Naive thymus-derived CD4-positive, alpha-beta T cell (primary cell): Measurements from ENCODE around the gene NAALAD2. TPM values are rescaled to one million over a fixed set of nuclear protein-coding genes. Genes with fewer than 3 reads are reported as not detected.
"Not testable (repeated sequence)": the region's sequence is repeated elsewhere in the genome, so short reads cannot be mapped to it uniquely, and the experiment has no call there.

Experiments used
- ATAC-seq: fragments of 150-1000 bp; cut with Tn5 transposase; 2 replicates; pipeline ENCODE4 v1.10.0; 2021; ENCODE audit warnings: mild to moderate bottlenecking, moderate library complexity
- CTCF ChIA-PET: fragments of 350-600 bp; sonication (Branson Sonifier 250); formaldehyde crosslinking; loops from one replicate; lab custom pipeline; 2021; ENCODE audit warnings: antibody characterized with exemption; lab: Charles Lee
- POLR2A ChIA-PET: fragments of 350-600 bp; sonication (Branson Sonifier 250); formaldehyde crosslinking; loops from one replicate; lab custom pipeline; 2021; ENCODE audit warnings: antibody characterized with exemption, inconsistent platforms; lab: Charles Lee
- DNase-seq, 9 donors: peaks; one replicate each; pipeline versions ENCODE4 v3.0.0 to v3.0.0-alpha.2; 2020 to 2022; ENCODE audit warnings: mixed read lengths in 1 of 9
- H3K27ac ChIP-seq: one replicate; pipeline ENCODE4 v1.7.0; 2013; ENCODE audit warnings: mild to moderate bottlenecking, low read depth, low read length, moderate library complexity
- H3K27me3 ChIP-seq, 2 donors: one replicate each; pipeline ENCODE4 v1.7.0; 2013; ENCODE audit warnings: low read length in 2 of 2, mild to moderate bottlenecking in 2 of 2, moderate library complexity in 2 of 2; ENCODE audit not compliant: control insufficient read depth in 2 of 2, insufficient read depth in 2 of 2
- H3K36me3 ChIP-seq, 3 experiments: 1 replicate in 2 of 3; 2 replicates in 1 of 3; pipeline ENCODE4 v1.7.0; 2013; ENCODE audit warnings: low read length in 3 of 3, mild to moderate bottlenecking in 3 of 3, moderate library complexity in 1 of 3; ENCODE audit not compliant: insufficient read depth in 3 of 3, control insufficient read depth in 2 of 3
- H3K4me1 ChIP-seq, 2 donors: one replicate each; pipeline ENCODE4 v1.7.0; 2013; ENCODE audit warnings: low read length in 2 of 2, mild to moderate bottlenecking in 2 of 2, moderate library complexity in 1 of 2; ENCODE audit not compliant: control insufficient read depth in 2 of 2, insufficient read depth in 2 of 2
- H3K4me3 ChIP-seq: 2 replicates; pipeline ENCODE4 v1.7.0; 2013; ENCODE audit warnings: mild to moderate bottlenecking, low read length
- H3K9me3 ChIP-seq, 3 experiments: 1 replicate in 2 of 3; 2 replicates in 1 of 3; pipeline ENCODE4 v1.7.0; 2013; ENCODE audit warnings: low read length in 3 of 3; ENCODE audit not compliant: control insufficient read depth in 2 of 3
- H3K27ac Mint-ChIP-seq, 9 donors: one replicate each; pipeline ENCODE4 v1.8.0; 2020 to 2022; ENCODE audit warnings: mixed read lengths in 9 of 9, mild to moderate bottlenecking in 8 of 9, moderate library complexity in 5 of 9, inconsistent platforms in 2 of 9
- H3K27me3 Mint-ChIP-seq, 5 donors: one replicate each; pipeline ENCODE4 v1.8.0; 2021 to 2022; ENCODE audit warnings: mixed read lengths in 5 of 5, mild to moderate bottlenecking in 1 of 5
- H3K36me3 Mint-ChIP-seq, 5 donors: one replicate each; pipeline ENCODE4 v1.8.0; 2020 to 2022; ENCODE audit warnings: mixed read lengths in 5 of 5, mild to moderate bottlenecking in 3 of 5, inconsistent platforms in 1 of 5
- H3K4me1 Mint-ChIP-seq, 7 donors: one replicate each; pipeline ENCODE4 v1.8.0; 2020 to 2022; ENCODE audit warnings: mixed read lengths in 7 of 7, mild to moderate bottlenecking in 3 of 7, inconsistent platforms in 1 of 7
- H3K4me3 Mint-ChIP-seq, 10 donors: one replicate each; pipeline ENCODE4 v1.8.0; 2020 to 2022; ENCODE audit warnings: mild to moderate bottlenecking in 10 of 10, mixed read lengths in 10 of 10, moderate library complexity in 6 of 10, inconsistent platforms in 2 of 10
- H3K9me3 Mint-ChIP-seq, 11 donors: one replicate each; pipeline ENCODE4 v1.8.0; 2020 to 2022; ENCODE audit warnings: mixed read lengths in 11 of 11, mild to moderate bottlenecking in 4 of 11, inconsistent platforms in 1 of 11, moderate library complexity in 1 of 11
- intact Hi-C, 2 donors: fragments of 100-400 bp; cut with micrococcal nuclease; formaldehyde crosslinking; loops; one replicate each; pipeline ENCODE4 v1.15.1; 2023
- polyA plus RNA-seq, 2 donors: library from polyadenylated mRNA; unstranded; fragments of 300-500 nt; fragmentation: Illumina TruSeq; gene quantifications; one replicate each; pipeline ENCODE4 v1.2.3, GENCODE V29; 2021
- total RNA-seq, 6 experiments: library from RNA in 5 of 6; stranded (reverse) in 5 of 6; gene quantifications; 1 replicate in 5 of 6; 2 replicates in 1 of 6; pipeline ENCODE4 v1.2.3 and lab custom pipeline; 2021 to 2026

NAALAD2 gene
- total and polyA plus RNA-seq, 7 experiments from 2014 or later = not detected

GRCh38 chr11:90166982-90167573, 32.6 kb downstream of the NAALAD2 start:
- H3K36me3 ChIP-seq, H3K36me3 Mint-ChIP-seq, H3K4me3 ChIP-seq, POLR2A ChIA-PET, H3K9me3 ChIP-seq, intact Hi-C loops, H3K4me3 Mint-ChIP-seq, H3K27ac ChIP-seq, DNase-seq, H3K27ac Mint-ChIP-seq, CTCF ChIA-PET, H3K27me3 ChIP-seq, H3K4me1 Mint-ChIP-seq, H3K4me1 ChIP-seq, ATAC-seq, H3K9me3 Mint-ChIP-seq: not testable (repeated sequence)
- H3K27me3 Mint-ChIP-seq = peaks cover 0 to 22% (median 9%) of the 10 kb centered on the region in 5 donors

GRCh38 chr11:90167704-90168103, 33.2 kb downstream of the NAALAD2 start:
- H3K9me3 Mint-ChIP-seq, intact Hi-C loops, DNase-seq, H3K4me1 ChIP-seq, H3K4me1 Mint-ChIP-seq, H3K4me3 Mint-ChIP-seq, H3K4me3 ChIP-seq, H3K27ac ChIP-seq, H3K27ac Mint-ChIP-seq, H3K36me3 ChIP-seq, POLR2A ChIA-PET, ATAC-seq, CTCF ChIA-PET, H3K36me3 Mint-ChIP-seq, H3K9me3 ChIP-seq, H3K27me3 ChIP-seq: not testable (repeated sequence)
- H3K27me3 Mint-ChIP-seq = peaks cover 0 to 22% (median 9%) of the 10 kb centered on the region in 5 donors

DNA sequence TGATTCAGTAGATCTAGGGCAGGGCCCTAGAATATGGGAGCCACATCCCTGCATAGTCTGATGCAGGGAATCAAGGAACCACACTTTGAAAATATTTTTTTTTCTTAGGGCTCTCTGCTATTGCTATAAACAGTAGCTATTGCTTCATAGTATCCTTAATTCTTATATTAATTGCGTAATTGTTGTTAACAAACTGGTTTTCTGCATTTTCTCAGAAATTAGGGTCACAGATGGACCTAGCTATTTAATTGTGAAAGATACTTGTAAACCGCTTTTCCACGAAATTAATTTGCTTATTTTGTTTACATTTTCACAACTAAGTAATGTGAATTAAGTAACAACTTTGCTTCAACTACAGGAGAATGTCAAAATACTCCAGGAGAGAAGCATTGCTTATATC, 34.1 kb downstream of the NAALAD2 start:
- DNase-seq (no peak), ATAC-seq (no peak)
- H3K27me3 Mint-ChIP-seq = peaks cover 0 to 22% (median 9%) of the 10 kb centered on the region in 5 donors
- no peak overlapping the region for H3K27ac ChIP-seq
- H3K36me3 ChIP-seq = no peaks in the 10 kb centered on the region
- no peaks in the 10 kb centered on the region for H3K4me1 Mint-ChIP-seq
- no peak overlapping the region for H3K4me3 ChIP-seq
- peaks cover 0 to 4% of the 10 kb centered on the region in 2 donors for H3K27me3 ChIP-seq
- H3K27ac Mint-ChIP-seq = no peak overlapping the region
- ChIA-PET CTCF (no interaction called here), POLR2A (no interaction called here)
- no peak overlapping the region for H3K4me3 Mint-ChIP-seq
- H3K9me3 ChIP-seq = no peaks in the 10 kb centered on the region
- H3K9me3 Mint-ChIP-seq = peaks cover 0 to 6% (median 0%) of the 10 kb centered on the region in 11 donors
- H3K4me1 ChIP-seq = no peaks in the 10 kb centered on the region
- H3K36me3 Mint-ChIP-seq = no peaks in the 10 kb centered on the region
- intact Hi-C loops = no loop called here

GRCh38 chr11:90171359-90171758, 36.9 kb downstream of the NAALAD2 start:
- Mint-ChIP-seq H3K9me3 (no peaks in the 10 kb centered on the region), H3K4me1 (no peaks in the 10 kb centered on the region), H3K4me3 (no peak overlapping the region), H3K27ac (no peak overlapping the region), H3K36me3 (no peaks in the 10 kb centered on the region), H3K27me3 (peaks cover 0 to 13% (median 9%) of the 10 kb centered on the region in 5 donors)
- H3K9me3 ChIP-seq = no peaks in the 10 kb centered on the region
- peaks cover 0 to 4% of the 10 kb centered on the region in 2 donors for H3K27me3 ChIP-seq
- POLR2A ChIA-PET = no interaction called here
- no peak for ATAC-seq
- intact Hi-C loops = no loop called here
- CTCF ChIA-PET = no interaction called here
- H3K36me3 ChIP-seq = no peaks in the 10 kb centered on the region
- DNase-seq = no peak
- no peaks in the 10 kb centered on the region for H3K4me1 ChIP-seq
- H3K27ac ChIP-seq = no peak overlapping the region
- no peak overlapping the region for H3K4me3 ChIP-seq

DNA sequence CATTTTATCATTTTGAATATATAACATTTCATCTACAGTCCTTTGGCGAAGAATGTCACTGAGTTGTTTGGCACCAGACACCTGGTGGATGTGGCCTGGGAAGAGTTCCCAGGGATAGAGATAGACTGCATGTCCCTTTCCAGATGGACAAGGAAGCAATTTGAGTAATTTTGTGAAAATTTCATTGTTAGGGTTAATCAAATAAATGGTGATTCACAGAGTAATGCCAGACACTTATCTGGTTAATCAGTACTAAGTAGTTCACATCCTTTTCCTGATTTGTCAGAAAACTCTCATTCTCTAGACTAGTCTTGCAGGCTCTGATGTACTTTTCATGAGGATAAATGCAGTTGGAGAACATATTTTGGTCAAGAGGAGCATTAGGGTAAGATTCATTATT, 41.6 kb downstream of the NAALAD2 start:
- Mint-ChIP-seq H3K4me1 (no peaks in the 10 kb centered on the region), H3K36me3 (peaks cover 0 to 3% (median 0%) of the 10 kb centered on the region in 5 donors), H3K27ac (no peak overlapping the region), H3K9me3 (peaks cover 0 to 4% (median 0%) of the 10 kb centered on the region in 11 donors), H3K27me3 (peaks cover 0 to 36% (median 20%) of the 10 kb centered on the region in 5 donors), H3K4me3 (no peak overlapping the region)
- ChIA-PET CTCF (no interaction called here), POLR2A (no interaction called here)
- no peak for ATAC-seq
- Histone ChIP-seq H3K27me3 (peaks cover 0 to 4% of the 10 kb centered on the region in 2 donors), H3K4me1 (no peaks in the 10 kb centered on the region), H3K9me3 (no peaks in the 10 kb centered on the region), H3K36me3 (no peaks in the 10 kb centered on the region), H3K4me3 (no peak overlapping the region), H3K27ac (no peak overlapping the region)
- DNase-seq = no peak
- intact Hi-C loops = no loop called here

GRCh38 chr11:90178751-90179150, 44.3 kb downstream of the NAALAD2 start:
- no peaks in the 10 kb centered on the region for H3K36me3 ChIP-seq
- no peaks in the 10 kb centered on the region for H3K27me3 ChIP-seq
- ChIA-PET CTCF (no interaction called here), POLR2A (no interaction called here)
- H3K4me3 ChIP-seq = no peak overlapping the region
- H3K27ac ChIP-seq = no peak overlapping the region
- DNase-seq (no peak), ATAC-seq (no peak)
- Mint-ChIP-seq H3K9me3 (peaks cover 0 to 4% (median 0%) of the 10 kb centered on the region in 11 donors), H3K27ac (no peak overlapping the region), H3K4me3 (no peak overlapping the region), H3K27me3 (peaks cover 0 to 27% (median 11%) of the 10 kb centered on the region in 5 donors), H3K4me1 (no peaks in the 10 kb centered on the region), H3K36me3 (peaks cover 0 to 3% (median 0%) of the 10 kb centered on the region in 5 donors)
- no peaks in the 10 kb centered on the region for H3K9me3 ChIP-seq
- intact Hi-C loops = no loop called here
- no peaks in the 10 kb centered on the region for H3K4me1 ChIP-seq

DNA sequence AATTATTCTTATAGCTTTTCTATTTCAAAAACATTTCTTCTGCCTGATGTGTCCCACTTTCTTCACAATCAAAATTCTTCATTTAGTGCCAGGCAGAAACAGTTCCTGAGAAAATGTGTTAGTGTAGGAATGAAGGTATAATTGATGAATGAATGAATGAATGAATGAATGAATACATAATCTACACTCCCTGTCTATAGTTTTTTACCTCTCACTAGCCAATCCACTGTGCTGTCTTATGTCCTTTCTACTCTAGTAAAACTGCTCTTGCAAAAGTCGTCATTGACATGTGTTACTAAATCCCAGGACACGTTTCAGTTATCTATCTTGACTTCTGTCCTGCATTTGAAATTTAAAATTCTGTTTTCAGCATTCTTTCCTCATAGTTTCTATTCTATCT, 45.5 kb downstream of the NAALAD2 start:
- Mint-ChIP-seq H3K27ac (no peak overlapping the region), H3K4me1 (no peaks in the 10 kb centered on the region), H3K36me3 (peaks cover 0 to 3% (median 0%) of the 10 kb centered on the region in 5 donors), H3K9me3 (peaks cover 0 to 4% (median 0%) of the 10 kb centered on the region in 11 donors), H3K4me3 (no peak overlapping the region), H3K27me3 (peaks cover 0 to 27% (median 11%) of the 10 kb centered on the region in 5 donors)
- no peaks in the 10 kb centered on the region for H3K36me3 ChIP-seq
- no peak overlapping the region for H3K4me3 ChIP-seq
- H3K9me3 ChIP-seq = no peaks in the 10 kb centered on the region
- no peak overlapping the region for H3K27ac ChIP-seq
- intact Hi-C loops = no loop called here
- POLR2A ChIA-PET = no interaction called here
- no peaks in the 10 kb centered on the region for H3K4me1 ChIP-seq
- H3K27me3 ChIP-seq = no peaks in the 10 kb centered on the region
- no peak for DNase-seq
- CTCF ChIA-PET = no interaction called here
- ATAC-seq = no peak
